HG03039 (cell line): ENCODE measurements around the gene KDM2B.

ENCODE experiments used
- ATAC-seq: cut with Tn5 transposase; IDR thresholded peaks from one replicate; pipeline ENCODE4 v1.9.1; 2021; ENCODE audit warnings: mild to moderate bottlenecking, moderate library complexity; ENCODE audit not compliant: unreplicated experiment

The KDM2B gene

DNA sequence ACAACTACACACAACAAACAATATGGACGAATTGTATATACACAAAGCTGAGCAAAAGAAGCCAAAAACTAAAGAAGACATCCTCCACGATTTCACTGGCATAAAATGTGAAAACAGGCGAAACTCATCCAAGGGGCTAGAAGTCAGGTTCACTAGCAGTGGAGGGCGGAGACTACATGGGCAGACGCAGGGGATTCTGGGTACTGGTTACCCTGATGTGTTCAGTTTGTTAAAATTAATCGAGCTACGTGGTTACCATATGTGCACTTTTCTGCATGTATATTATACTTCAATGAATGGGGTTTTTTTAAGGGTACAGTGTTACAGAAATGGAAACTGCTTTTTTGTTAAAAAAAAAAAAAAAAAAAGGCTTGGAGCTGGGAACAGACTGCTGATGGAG lies 12.3 kb downstream of the KDM2B start:
- ATAC-seq = no peak

DNA sequence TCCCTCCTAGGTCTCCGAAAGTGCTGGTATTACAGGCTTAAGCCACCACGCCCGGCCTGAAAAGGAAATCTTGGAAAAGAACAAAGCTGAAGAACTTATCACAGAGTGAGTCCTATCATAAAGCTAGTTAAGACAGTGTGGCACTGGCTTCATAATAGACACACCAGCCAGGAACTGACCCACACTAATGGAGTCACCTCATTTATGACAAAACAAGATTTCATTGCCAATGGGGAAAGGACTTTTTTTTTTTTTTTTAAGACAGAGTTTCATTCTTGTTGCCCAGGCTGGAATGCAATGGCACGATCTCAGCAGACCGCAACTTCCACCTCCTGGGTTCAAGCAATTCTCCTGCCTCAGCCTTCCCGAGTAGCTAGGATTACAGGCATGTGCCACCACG lies 15.7 kb downstream of the KDM2B start:
- no peak for ATAC-seq

DNA sequence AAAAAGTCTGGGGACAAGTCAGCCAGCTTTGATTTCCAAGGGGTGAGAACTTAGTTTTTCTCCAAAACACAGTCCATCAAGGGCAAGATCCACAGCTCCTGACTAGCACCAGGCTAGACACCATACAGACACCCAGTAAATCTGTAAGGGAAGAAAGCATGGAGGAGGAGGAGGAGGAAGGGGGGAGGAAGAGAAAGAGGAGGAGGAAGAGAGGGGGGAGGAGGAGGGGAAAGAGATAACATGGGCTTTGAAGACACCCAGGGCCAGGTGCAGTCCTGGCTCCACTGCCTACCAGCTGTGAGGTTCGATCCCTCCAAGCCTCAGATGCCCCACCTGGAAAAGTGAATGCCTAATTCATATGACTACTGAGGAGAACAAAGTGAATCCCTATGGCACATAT lies 18.3 kb downstream of the KDM2B start:
- no peak for ATAC-seq

DNA sequence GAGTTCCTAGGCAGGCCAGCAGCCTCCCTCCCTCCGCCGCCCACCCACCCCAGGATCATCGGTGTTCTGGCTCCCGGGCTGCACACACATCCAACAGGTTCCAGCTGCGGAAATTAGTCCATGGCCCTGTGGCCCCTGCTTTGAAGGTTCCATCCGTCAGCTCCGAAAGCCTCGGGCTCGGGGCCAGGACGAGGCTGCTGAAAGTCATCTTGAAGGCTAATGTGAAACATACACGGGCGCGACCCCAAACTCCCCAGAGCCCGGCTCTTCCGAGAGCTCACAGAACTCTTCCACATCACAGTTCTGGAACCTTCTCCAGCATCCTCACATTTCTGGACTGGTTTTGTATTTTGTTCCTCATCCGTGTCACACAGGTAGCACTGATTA lies 19.8 kb downstream of the KDM2B start:
- ATAC-seq = no peak

DNA sequence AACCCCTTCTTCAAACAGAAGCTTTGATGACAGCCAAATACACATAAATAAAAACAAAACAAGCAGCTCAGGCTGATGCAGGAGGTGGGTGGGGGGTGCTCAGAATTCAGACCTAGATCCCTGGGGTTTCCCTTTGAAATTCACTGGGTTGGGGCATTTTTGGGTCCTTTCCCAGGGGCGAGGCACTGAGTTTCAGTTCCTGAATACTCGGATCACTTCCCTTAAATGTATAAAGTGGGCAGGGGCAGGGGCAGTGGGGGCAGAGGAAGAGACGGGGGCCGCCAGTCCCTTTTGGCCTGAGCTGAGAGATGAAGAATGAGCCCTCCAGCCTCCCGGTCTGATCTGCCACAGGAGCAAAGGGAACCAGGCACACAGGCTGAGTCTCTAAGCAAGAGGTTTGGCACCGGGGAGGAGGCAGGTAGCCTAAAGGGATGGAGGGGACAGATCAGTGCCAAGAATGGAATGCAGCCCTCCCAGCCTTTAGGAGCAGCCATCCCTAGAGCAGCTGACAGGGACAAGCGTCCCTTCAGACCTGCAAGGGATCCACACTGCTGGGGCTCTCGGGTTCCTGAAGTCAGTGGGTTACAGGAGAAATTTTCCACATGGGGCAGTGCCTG lies 20.3 kb downstream of the KDM2B start:
- ATAC-seq = no peak

DNA sequence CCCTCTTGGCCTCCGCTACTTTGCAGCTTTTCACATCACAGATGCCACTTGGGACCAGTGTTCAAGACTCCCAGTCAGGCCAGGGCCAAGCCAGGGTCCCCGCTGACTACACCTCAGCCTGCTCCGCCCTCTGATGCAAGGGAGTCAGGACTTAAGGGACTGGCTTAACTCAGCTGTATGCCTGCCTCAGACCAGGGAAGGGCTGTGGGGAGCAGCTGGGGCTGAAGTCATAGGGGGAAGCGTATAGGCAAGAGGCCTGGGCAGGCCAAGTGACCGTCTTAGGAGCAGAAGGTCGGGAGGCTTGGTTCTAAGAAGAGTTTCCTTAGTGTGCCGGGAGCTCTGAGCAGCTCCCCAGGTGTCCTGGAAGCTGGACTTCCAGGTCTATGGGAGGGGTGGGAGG lies 21.9 kb downstream of the KDM2B start:
- no peak for ATAC-seq

DNA sequence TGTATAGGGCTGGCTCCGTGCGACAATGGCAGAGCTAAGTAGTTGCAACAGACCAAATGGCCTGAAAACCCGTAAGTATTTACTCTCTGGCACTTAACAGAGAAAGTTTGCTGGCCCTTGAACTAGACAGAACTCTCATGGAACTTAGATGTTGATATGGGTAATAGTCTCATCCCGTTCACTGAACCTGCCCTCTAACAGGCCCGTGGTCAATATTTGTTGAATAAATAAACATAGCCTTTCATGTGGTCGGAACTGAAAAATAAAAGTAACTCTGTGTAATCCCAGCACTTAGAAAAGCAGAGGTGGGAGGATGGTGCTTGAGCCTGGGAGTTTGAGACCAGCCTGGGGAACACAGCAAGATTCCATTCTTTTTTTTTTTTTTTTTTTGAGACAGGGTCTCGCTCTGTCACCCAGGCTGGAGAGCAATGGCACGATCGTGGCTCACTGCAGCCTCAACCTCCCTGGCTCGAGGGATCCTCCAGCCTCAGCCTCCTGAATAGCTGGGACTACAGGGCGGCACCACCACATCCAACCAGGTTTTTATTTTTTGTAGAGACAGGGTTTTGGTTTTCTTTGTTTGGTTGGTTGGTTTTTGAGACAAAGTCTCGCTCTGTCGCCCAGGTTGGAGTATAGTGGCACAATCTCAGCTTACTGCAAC lies 29.7 kb downstream of the KDM2B start:
- ATAC-seq = no peak

DNA sequence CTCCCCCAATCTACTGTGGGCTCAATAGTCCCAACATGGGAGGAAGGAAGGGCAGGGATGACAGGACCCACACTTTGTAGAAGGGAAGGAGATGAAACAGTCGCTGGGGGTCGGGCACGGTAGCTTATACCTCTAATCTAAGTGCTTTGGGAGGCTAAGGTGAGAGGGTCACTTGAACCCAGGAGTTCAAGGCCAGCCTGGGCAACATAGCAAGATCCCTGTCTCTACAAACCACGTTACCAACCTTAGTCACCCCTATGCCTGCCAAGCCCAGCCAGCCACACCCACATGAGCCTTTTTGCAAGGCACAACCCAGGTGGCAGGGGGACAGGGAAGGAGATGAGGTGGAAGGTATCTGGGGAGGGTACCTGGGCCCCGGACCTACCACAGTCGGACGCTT lies 31.7 kb downstream of the KDM2B start:
- no peak for ATAC-seq

DNA sequence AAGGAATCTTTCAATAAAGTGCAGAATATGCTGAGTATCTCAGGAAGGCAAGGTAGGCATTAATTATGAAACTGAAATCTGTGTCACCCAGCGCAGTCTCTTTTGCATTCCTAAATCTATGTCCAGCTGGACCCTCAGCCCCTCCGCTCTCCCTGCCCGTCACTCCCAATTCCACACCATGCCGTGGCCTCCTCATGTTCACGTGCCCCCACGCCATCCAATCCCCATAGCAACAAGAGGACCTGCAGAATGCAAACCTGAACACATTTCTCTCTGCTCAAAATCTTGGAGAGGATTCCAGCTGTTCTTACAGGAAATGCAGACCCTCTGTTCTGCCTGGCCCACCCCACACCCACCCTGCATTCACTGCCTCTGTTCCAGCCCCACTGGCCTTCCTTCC lies 35.3 kb downstream of the KDM2B start:
- ATAC-seq = no peak

DNA sequence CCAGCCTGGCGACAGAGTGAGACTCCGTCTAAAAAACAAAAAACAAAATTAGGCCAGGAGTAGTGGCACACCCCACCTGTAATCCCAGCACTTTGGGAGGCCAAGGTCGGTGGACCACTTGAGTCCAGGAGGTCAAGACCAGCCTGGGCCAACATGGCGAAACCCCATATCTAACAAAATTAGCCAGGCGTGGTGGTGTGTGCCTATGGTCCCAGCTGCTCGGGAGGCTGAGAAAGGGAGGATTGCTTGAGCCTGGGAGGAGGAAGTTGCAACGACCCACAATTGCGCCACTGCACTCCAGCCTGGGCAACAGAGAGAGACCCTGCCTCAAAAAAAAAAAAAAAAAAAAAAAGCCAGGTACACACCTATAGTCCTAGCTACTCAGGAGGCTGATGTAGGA lies 37.0 kb downstream of the KDM2B start:
- ATAC-seq = no peak

DNA sequence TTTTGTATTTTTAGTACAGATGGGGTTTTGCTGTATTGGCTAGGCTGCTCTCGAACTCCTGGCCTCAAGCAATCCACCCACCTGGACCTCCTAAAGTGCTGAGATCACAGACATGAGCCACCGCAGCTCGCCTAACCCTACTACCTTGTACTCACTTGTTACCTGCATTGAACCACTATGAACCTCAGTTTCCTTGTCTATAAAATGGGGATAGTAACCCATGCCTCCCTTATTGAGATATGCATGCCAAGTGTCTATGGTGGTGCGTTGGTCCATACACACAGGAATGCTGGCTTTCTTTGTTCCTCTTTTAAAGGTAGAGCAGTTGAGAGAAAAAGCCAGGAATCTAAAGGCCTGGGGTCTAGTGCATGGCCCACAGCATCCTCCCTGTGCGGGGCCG lies 40.9 kb downstream of the KDM2B start:
- no peak for ATAC-seq

DNA sequence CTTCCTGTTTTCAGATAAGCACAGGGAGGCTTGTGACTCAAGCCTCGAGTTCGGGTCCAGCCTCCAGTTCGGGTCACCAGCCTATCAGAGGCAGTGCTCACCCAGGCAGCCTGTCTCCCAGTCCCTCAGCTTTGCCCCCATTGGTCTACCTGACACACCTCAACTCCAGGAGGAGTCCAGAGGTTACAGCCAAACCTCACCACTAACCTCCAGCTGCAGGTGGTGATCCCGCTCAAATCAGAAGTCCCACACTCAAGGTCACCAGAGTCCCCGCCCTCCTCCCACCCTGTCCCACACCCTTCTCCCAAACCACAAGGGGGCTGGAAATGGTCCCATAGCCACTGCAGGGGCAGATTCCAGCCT lies 42.1 kb downstream of the KDM2B start:
- ATAC-seq = no peak

DNA sequence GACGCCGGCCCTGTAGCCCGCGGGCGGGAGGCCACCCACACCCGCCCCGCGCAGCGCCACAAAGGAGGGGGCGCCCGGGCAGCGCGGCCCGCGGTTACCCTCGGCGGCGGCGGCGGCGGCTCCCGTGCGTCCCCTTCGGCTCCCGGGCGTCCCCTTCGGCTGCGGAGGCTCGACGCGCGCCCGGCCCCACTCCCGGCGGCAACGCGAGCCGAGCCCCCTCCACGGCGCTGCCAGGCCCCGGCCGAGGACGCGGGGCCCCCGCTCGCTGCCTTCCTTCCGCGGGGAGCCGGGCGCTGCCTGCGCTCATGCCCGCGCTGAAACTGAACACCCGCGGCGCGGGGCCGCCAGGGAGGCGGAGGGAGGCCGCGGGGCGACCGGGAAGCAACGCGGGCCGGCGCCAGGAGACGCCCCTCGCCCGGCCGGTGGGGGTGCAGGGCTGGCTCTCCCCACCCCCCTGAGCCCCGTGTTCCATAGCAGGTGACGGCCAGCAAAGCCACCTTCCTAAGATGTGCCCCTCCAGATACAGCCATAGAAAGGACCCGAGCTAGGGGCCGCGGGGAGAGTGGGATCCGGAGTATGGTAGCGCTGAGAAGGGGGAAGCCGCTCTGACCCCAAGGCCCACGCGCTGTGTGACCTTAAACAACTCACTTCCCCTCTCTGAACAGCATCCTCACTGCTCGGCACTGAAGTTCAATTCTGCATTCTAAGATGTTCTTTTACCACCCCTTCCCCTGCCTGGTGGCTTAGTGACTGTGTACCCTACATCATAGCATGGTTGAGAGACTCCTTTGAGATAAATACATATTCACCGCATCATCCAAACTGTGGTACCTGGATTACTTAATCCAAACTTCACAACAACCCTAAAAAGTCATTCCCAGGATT lies 42.8 kb downstream of the KDM2B start:
- peak; percentile 2 for ATAC-seq

DNA sequence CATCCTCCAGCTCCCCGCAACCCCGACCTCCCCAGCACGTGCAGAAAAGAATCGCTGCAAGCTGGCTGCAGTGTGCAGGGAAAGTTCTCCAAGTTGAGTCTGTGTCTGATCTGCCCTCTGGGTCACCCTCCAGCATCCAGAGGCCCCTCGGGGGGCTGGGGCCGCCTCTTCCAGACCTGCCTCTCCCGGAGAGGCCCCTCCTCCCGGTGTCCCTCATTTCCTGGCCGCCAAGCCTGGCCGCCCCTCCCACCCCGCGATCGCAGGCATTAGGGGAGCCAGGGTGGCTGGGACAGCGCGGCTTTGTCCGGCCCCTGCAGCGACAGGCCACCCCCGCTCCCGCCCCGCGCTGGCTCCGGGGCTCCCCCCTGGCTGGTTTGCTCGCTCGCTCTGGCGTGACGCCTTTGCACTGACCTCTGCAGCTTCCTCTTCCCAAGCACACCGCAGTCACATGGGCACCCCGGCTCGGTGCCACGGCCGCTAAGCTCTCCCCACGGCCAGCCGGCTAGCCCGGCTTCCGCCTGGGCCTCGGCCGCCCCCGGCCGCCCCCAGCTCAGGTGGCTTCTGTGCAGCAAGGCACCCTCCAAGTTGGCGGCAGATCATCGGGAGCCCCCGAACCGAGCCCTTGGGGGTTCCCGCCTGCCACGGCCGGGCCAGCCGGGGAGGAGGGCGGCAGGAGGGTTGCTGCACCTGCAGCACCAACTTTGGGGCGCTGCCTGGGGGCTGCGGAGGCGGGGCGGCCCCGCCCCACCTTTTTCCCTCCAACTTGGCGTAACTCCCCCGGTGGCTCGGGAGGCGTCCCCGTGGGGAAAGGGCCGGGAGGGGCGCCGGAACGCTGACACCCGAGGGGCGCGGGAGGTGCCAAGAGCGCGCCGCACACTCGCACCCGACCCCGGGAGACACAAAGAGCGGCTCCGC lies 43.7 kb downstream of the KDM2B start:
- peak; percentile 56 for ATAC-seq

DNA sequence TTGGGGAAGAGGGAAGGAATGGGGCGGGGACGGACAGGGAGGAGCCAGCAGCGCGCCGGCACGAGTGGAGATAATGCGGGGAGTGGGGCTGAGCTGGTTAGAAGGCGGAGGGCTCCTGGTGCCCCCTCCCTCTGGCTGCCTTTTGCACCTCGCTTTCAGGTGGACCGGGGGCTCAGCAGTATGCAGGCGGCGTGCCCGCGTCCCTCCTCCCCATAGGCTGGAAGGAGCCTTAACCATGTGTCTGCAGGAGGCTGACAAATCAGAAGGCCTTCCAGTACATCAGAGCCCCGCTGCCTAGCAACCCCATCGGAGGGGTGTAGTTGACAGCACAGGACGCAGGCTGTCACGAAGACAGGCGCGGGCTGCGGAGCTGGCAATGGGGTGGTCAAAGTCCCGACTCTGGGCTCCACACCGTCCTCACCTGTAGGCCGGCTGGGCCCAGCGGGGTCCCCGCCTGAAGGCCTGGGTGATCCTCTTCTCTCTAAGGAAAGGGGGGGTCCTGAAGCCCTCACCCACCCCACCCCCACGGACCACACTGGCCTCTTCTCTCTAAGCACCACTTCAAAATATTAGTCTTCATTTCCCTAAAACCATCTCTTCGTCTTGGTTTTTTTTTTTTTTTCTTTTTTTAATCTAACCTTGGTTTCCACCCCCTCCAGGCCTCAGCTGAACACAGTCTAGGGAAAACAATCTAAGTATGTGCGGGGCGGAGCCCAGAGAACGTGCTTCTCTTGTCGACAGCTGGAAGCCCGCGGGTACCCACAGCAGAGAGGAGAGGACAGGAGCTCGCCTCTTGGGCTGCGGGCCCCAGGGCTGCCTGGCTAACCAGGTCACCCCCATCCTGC lies 44.5 kb downstream of the KDM2B start:
- ATAC-seq = peak; percentile 40

DNA sequence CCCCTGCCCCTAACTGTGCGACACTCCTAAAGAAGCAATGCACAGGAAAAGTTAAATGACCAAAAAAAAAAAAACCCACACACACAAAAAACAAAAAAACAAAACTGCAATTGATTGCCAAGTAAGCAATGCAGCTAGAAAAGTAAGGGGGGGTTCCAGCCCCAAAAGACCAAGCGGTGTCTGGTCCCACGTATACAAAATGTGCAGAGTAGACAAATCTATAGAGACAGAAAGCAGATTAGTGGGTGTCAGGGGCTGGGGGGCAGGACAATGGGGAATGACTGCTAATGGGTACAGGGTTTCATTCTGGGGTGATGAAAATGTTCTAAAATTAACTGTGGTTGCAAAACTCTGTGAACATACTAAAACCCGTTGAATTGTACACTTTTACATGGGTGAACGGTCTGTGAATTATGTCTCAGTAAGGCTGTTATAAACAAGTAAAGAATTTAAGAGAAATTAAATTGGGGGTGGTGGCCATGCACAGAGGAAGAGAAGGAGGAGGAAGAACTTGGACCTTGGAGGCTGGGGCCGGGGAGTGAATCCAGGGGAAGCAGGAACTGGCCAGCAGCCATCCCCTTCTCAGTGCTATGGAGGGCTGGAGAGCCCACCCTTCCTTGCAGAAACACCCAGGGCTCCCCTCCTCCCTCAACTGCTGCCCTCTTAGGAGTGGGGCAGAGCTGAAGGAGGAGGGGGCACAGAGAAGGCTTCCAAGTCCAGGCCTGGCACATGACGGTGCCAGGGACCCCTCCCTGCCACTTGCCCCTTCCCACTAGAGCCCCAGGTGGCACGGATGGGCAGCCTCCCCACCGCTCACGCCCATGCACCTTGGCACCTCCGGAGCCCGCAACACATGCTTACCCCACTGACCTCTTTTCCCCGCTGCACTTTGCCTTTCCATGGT lies 45.4 kb downstream of the KDM2B start:
- ATAC-seq = no peak

DNA sequence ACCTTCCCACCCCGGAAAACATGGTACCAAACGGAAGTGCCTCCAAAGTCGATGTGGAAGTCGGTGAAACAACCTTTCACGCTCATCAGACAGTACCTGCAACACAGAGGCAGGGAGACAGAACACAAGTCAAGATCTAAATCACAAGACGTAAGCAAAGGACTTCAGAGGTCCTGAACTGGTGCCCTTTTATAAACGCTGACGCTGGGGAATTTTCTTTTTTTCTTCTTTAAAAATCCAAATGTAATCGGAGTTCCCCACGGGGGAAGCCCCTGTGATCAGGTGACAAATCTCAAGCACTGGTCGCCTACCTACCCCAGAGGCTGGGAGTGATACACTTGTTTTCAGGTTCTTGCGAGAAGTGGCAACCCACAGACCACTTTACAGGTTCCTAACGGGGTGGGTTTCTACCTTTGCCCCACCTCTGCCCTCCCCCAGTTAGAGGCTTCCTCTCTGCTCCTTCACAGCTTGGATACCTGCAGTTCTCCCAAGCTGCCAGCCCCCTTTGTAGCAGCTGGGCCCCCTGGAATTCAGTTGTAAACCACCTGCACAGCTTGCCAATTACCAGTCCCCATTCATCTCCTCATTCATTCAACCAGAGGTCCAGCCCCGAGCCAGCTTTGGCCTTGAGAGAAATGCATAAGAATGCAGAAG lies 46.2 kb downstream of the KDM2B start:
- no peak for ATAC-seq

DNA sequence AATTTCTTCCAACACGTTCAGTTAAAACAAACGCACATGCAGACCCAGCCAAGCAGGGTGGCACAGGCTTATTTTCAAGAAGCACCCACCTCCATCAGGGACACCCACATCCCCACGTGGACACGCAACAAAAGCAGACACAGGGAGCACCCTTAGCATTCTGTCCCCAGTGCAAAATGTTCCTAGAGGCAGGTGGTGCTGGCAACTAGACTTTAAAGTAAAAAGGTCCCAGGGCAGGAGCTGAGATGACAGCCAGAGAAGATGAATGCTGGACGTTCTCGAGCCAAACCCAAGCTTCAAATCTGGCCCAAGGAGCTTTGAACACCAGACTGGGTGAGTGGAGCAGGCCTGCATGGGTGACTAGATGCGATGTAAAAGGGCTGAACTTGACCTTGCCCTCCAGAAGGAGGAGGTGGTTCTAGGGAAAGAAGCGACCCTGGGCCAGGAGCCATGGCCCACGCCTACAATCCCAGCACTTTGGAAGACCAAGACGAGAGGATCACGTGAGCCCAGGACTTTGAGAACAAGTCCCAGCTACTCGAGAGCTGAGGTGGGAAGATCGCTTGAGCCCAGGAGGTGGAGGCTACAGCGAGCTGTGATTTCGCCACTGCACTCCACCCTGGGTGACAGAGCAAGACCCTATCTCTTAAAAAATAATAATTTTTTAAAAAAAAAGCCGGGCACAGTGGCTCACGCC lies 47.3 kb downstream of the KDM2B start:
- no peak for ATAC-seq
